HepG2 (cell line): Measurements from ENCODE around the gene RNU11. TPM values are rescaled to one million over a fixed set of nuclear protein-coding genes. Genes with fewer than 3 reads are reported as not detected.

ENCODE experiments used
- ATAC-seq: fragments of 200-7000 bp; cut with Tn5 transposase; 3 replicates; pipeline ENCODE4 v1.9.1; 2020; ENCODE audit warnings: mild to moderate bottlenecking, moderate library complexity
- BruUV-seq: library from RNA; stranded (reverse); fragments of 400-500 nt; replicated peaks from 2 replicates; lab custom pipeline; 2021; lab: Mats Ljungman, UMichigan
- CTCF ChIA-PET: fragments of 300-600 bp; formaldehyde crosslinking; extraction: SDS; loops from one replicate; lab custom pipeline; 2021; ENCODE audit warnings: low total read pairs, inconsistent platforms, low intra/inter-chr PET ratio; lab: Yijun Ruan, JAX
- POLR2A ChIA-PET: fragments of 350-600 bp; sonication (Branson Sonifier 250); formaldehyde crosslinking; loops from one replicate; lab custom pipeline; 2020; ENCODE audit warnings: antibody characterized with exemption, inconsistent platforms; lab: Yijun Ruan, JAX
- DNase-seq: peaks from one replicate; pipeline ENCODE4 v3.0.0-alpha.2; 2015; ENCODE audit warnings: low spot score
- FAIRE-seq: peaks from 3 replicates; lab custom pipeline; 2011; peaks lifted over from hg19 to GRCh38; lab: Jason Lieb, UNC
- H2AFZ ChIP-seq: one replicate; pipeline ENCODE4 v1.6.1; 2011; ENCODE audit warnings: low read length, inconsistent platforms
- H3K27ac ChIP-seq: fragments of 300-600 bp; 3 replicates; pipeline ENCODE4 v1.8.0; 2011; ENCODE audit warnings: mixed run types, mild to moderate bottlenecking, mixed read lengths, low read length, inconsistent platforms; ENCODE audit not compliant: insufficient read depth; ENCODE audit errors: extremely low read length
- H3K27me3 ChIP-seq, 2 experiments: fragments of 200-600 bp in 1 of 2; 2 replicates in 1 of 2; 3 replicates in 1 of 2; pipeline versions ENCODE4 v1.6.0 to v1.8.0; 2011; ENCODE audit warnings: low read length in 2 of 2, mild to moderate bottlenecking in 2 of 2, moderate library complexity in 2 of 2, inconsistent platforms in 1 of 2; ENCODE audit not compliant: insufficient read depth in 2 of 2, control insufficient read depth in 1 of 2
- H3K36me3 ChIP-seq, 2 experiments: fragments of 200-600 bp in 1 of 2; replicated peaks in 1 of 2; 2 replicates in 1 of 2; 3 replicates in 1 of 2; pipeline versions ENCODE4 v1.5.1 to v1.8.0; 2011; ENCODE audit warnings: low read length in 2 of 2, inconsistent platforms in 1 of 2; ENCODE audit not compliant: insufficient read depth in 2 of 2, control insufficient read depth in 1 of 2
- H3K4me1 ChIP-seq: 2 replicates; pipeline ENCODE4 v1.5.1; 2012; ENCODE audit warnings: low read length, inconsistent platforms; ENCODE audit not compliant: insufficient read depth
- H3K4me2 ChIP-seq: 2 replicates; pipeline ENCODE4 v1.6.0; 2011; ENCODE audit warnings: low read depth, low read length, inconsistent platforms
- H3K4me3 ChIP-seq, 3 experiments: fragments of 200-600 bp in 1 of 3; sonication (generic), shearing (Covaris generic) in 1 of 3; replicated peaks in 1 of 3; 2 replicates each; pipeline ENCODE4 v1.5.1; 2011 to 2016; ENCODE audit warnings: low read length in 3 of 3, inconsistent platforms in 2 of 3, low read depth in 2 of 3, mild to moderate bottlenecking in 2 of 3, control low read depth in 1 of 3, mixed read lengths in 1 of 3; ENCODE audit not compliant: insufficient read depth in 1 of 3
- H3K79me2 ChIP-seq: one replicate; pipeline ENCODE4 v1.6.1; 2011; ENCODE audit warnings: low read length, inconsistent platforms; ENCODE audit not compliant: insufficient read depth
- H3K9ac ChIP-seq: 2 replicates; pipeline ENCODE4 v1.6.0; 2011; ENCODE audit warnings: mild to moderate bottlenecking, low read depth, low read length, inconsistent platforms; ENCODE audit not compliant: insufficient read depth
- H3K9me3 ChIP-seq: 2 replicates; pipeline ENCODE4 v1.5.1; 2012; ENCODE audit warnings: mild to moderate bottlenecking, low read length
- H4K20me1 ChIP-seq: 2 replicates; pipeline ENCODE4 v1.6.0; 2011; ENCODE audit warnings: inconsistent platforms, mild to moderate bottlenecking, low read length, moderate library complexity; ENCODE audit not compliant: insufficient read depth
- GABPB1 ChIP-seq: IDR thresholded peaks from 2 replicates; pipeline ENCODE4 v1.6.1; 2016; ENCODE audit warnings: mild to moderate bottlenecking, missing genetic modification reagents, moderate library complexity, missing compliant biosample characterization
- GLI4 ChIP-seq: sonication (generic); formaldehyde crosslinking; IDR thresholded peaks from 2 replicates; pipeline ENCODE4 v1.5.1; 2020; ENCODE audit warnings: missing genetic modification reagents, mild to moderate bottlenecking, moderate library complexity, borderline replicate concordance
- NCOA1 ChIP-seq: sonication (generic); formaldehyde crosslinking; IDR thresholded peaks from 2 replicates; pipeline ENCODE4 v1.9.0; 2021; ENCODE audit warnings: missing genetic modification reagents
- NR2F1 ChIP-seq, 2 experiments: fragments of 450-650 bp in 1 of 2; formaldehyde crosslinking in 1 of 2; IDR thresholded peaks; 2 replicates each; pipeline versions ENCODE4 v1.5.0 to v1.6.1; 2016 to 2020; ENCODE audit warnings: mild to moderate bottlenecking in 1 of 2, missing compliant biosample characterization in 1 of 2, missing genetic modification reagents in 1 of 2, moderate library complexity in 1 of 2
- RCOR2 ChIP-seq: IDR thresholded peaks from 2 replicates; pipeline ENCODE4 v1.6.1; 2016; ENCODE audit warnings: missing biosample characterization, missing genetic modification reagents
- RERE ChIP-seq: IDR thresholded peaks from 2 replicates; pipeline ENCODE4 v1.6.1; 2016; ENCODE audit warnings: low read depth, missing genetic modification reagents, missing compliant biosample characterization
- TERF1 ChIP-seq: sonication (generic); formaldehyde crosslinking; IDR thresholded peaks from 2 replicates; pipeline ENCODE4 v1.8.0; 2022; ENCODE audit warnings: mild to moderate bottlenecking, missing genetic modification reagents, moderate library complexity
- ZBTB46 ChIP-seq: sonication (generic); formaldehyde crosslinking; IDR thresholded peaks from 2 replicates; pipeline ENCODE4 v1.4.0; 2020; ENCODE audit warnings: mild to moderate bottlenecking, missing genetic modification reagents, borderline replicate concordance
- ZBTB49 ChIP-seq: sonication (generic); formaldehyde crosslinking; IDR thresholded peaks from 2 replicates; pipeline ENCODE4 v1.4.0; 2020; ENCODE audit warnings: missing genetic modification reagents, borderline replicate concordance
- ZFP36L2 ChIP-seq: sonication (generic); formaldehyde crosslinking; IDR thresholded peaks from 2 replicates; pipeline ENCODE4 v1.4.0; 2020; ENCODE audit warnings: missing genetic modification reagents
- ZNF382 ChIP-seq: sonication (generic); formaldehyde crosslinking; IDR thresholded peaks from 2 replicates; pipeline ENCODE4 v1.5.0; 2020; ENCODE audit warnings: missing genetic modification reagents, mild to moderate bottlenecking, borderline replicate concordance
- WGBS: methylation state at CpG from one replicate; pipeline ENCODE4 v1.1.6; 2017; ENCODE audit warnings: low lambda C conversion rate; 5-methylcytosine and 5-hydroxymethylcytosine counted together
- in situ Hi-C: cut with HindIII; loops from 2 replicates; pipeline ENCODE4 v1.10.0; 2017; ENCODE audit warnings: low pct_unique_long_range_greater_than_20kb; ENCODE audit not compliant: extremely low pct_ligation_motif_present
- intact Hi-C: fragments of 100-400 bp; cut with micrococcal nuclease; formaldehyde crosslinking; loops from one replicate; pipeline ENCODE4 v1.10.0; 2022; ENCODE audit not compliant: unreplicated experiment
- polyA plus RNA-seq, 8 experiments: library from polyadenylated mRNA; depleted of rRNA in 3 of 8; stranded (reverse) in 7 of 8; unstranded in 1 of 8; fragments of >200 nt; fragmentation: Illumina TruSeq in 4 of 8; extraction: Trizol in 4 of 8; gene quantifications; 2 replicates each; pipeline versions ENCODE4 v1.2.1 to v1.2.3, GENCODE V29; 2011 to 2016; ENCODE audit warnings: low read depth in 4 of 8, missing spikeins in 1 of 8, mixed read lengths in 1 of 8; ENCODE audit not compliant: insufficient read depth in 1 of 8
- total RNA-seq, 5 experiments: library from RNA; depleted of rRNA; stranded (reverse); fragments of >200 nt; fragmentation: Illumina TruSeq; extraction: Trizol; gene quantifications; 2 replicates each; pipeline ENCODE4 v1.2.3, GENCODE V29; 2016; ENCODE audit warnings: low read depth in 1 of 5

Gene RNU11
- total and polyA plus RNA-seq, 2 of the 13 experiments (the other 11 are each of a cell fraction or from before 2014, with no cell fraction given), result not detected

GRCh38 chr1:28668956-28669723 lies 20.7 kb downstream of the RNU11 start:
- Histone ChIP-seq H3K4me1 (peaks cover 34% of the 10 kb centered on the region), H3K79me2 (peaks cover 6% of the 10 kb centered on the region), H2AFZ (no peak overlapping the region), H3K9ac (peak overlapping the region; percentile 94), H3K27ac (peak overlapping the region; percentile 97), H3K9me3 (no peaks in the 10 kb centered on the region), H3K4me2 (peak overlapping the region; percentile 94), H3K4me3 (peak overlapping the region; percentile 81 to 97 (median 92)), H3K27me3 (no peaks in the 10 kb centered on the region; a peak in 2 of 5 replicates), H4K20me1 (no peaks in the 10 kb centered on the region), H3K36me3 (no peaks in the 10 kb centered on the region; a peak in 1 of 5 replicates)
- BruUV-seq, result no TSS peak
- 0% methylated on average over 18 of the region's 63 CpGs for WGBS
- in situ Hi-C loops, result no loop called here
- POLR2A ChIA-PET, result interaction anchor here (0.6 to 4.4 kb wide), 14 partner anchors 8 to 183 kb away, joined by 3 to 115 read pairs (median 4); partner anchors contain the start of genes RNU11, TAF12 and YTHDF2
- CTCF ChIA-PET, result no interaction called here
- FAIRE-seq, result peak; percentile 30
- intact Hi-C loops, result loop anchor here (5.0 kb wide), 1 partner anchor 68 kb away; the partner anchor contains the start of gene YTHDF2
- DNase-seq, result peak; percentile 33
- peak; percentile 73 for ATAC-seq
- TF ChIP-seq ZNF382 (CRISPR knock-in tag) (no peak), ZFP36L2 (no peak), ZBTB49 (CRISPR knock-in tag) (no peak), GABPB1 (peak; percentile 66), NR2F1 (CRISPR knock-in tag; IDR thresholded peaks at IDR 0.05) (no peak), TERF1 (CRISPR knock-in tag) (no peak), ZBTB46 (no peak), RERE (no peak), GLI4 (no peak), RCOR2 (CRISPR knock-in tag) (no peak; the same call in 1 of the 2 replicates), NCOA1 (CRISPR knock-in tag) (no peak)
